GM12873 (cell line): ENCODE results near the gene ADSL.

ENCODE experiments used
- CTCF ChIP-seq: IDR thresholded peaks from 2 replicates; pipeline ENCODE4 v1.5.1; 2012; ENCODE audit warnings: low read depth, mild to moderate bottlenecking, moderate library complexity, low read length, control low read depth; ENCODE audit not compliant: insufficient read depth; ENCODE audit errors: missing control alignments

The ADSL gene

GRCh38 chr22:40415531-40416266 lies 69.4 kb downstream of the ADSL start:
- TF ChIP-seq CTCF = no peak

- TF ChIP-seq CTCF = no peak
These were observed 69.9 kb downstream of the ADSL start for GRCh38 chr22:40416267-40416570.

- TF ChIP-seq CTCF = no peak
These were observed 70.3 kb downstream of the ADSL start for GRCh38 chr22:40416636-40417035.

GRCh38 chr22:40417041-40417440 lies 70.7 kb downstream of the ADSL start:
- TF ChIP-seq CTCF = no peak

- no peak for TF ChIP-seq CTCF
These were observed 71.6 kb downstream of the ADSL start for GRCh38 chr22:40417881-40418280.

GRCh38 chr22:40418366-40419201 lies 72.3 kb downstream of the ADSL start:
- TF ChIP-seq CTCF = no peak

GRCh38 chr22:40419718-40420117 lies 73.4 kb downstream of the ADSL start:
- TF ChIP-seq CTCF = no peak
